Spleen (tissue), 11 donors: Measurements from ENCODE around the gene MRPL38. TPM values are rescaled to one million over a fixed set of nuclear protein-coding genes. Genes with fewer than 3 reads are reported as not detected.

Experiments
- DNase-seq: peaks from one replicate; pipeline ENCODE4 v3.0.0-alpha.2; 2020
- H3K27ac ChIP-seq, 8 donors: fragments of 200-600 bp; sonication (generic) in 7 of 8; 1 replicate in 4 of 8; 2 replicates in 4 of 8; pipeline versions ENCODE4 v1.5.0 to v1.8.0; 2016 to 2021; ENCODE audit warnings: inconsistent platforms in 4 of 8, mild to moderate bottlenecking in 4 of 8, moderate library complexity in 1 of 8
- H3K27me3 ChIP-seq, 7 donors: fragments of 200-600 bp; sonication (generic) in 6 of 7; replicated peaks in 1 of 7; 1 replicate in 4 of 7; 2 replicates in 3 of 7; pipeline versions ENCODE4 v1.5.0 to v1.8.0; 2016 to 2021; ENCODE audit warnings: inconsistent platforms in 3 of 7, mild to moderate bottlenecking in 1 of 7
- H3K36me3 ChIP-seq, 6 donors: fragments of 200-600 bp; sonication (generic) in 5 of 6; 1 replicate in 4 of 6; 2 replicates in 2 of 6; pipeline versions ENCODE4 v1.5.0 to v1.8.0; 2016 to 2021; ENCODE audit warnings: inconsistent platforms in 2 of 6
- H3K4me1 ChIP-seq, 6 donors: fragments of 200-600 bp; sonication (generic) in 5 of 6; 1 replicate in 3 of 6; 2 replicates in 3 of 6; pipeline versions ENCODE4 v1.5.0 to v1.8.0; 2016 to 2021; ENCODE audit warnings: inconsistent platforms in 3 of 6
- H3K4me3 ChIP-seq, 8 donors: fragments of 200-600 bp; sonication (generic) in 7 of 8; 1 replicate in 4 of 8; 2 replicates in 4 of 8; pipeline versions ENCODE4 v1.5.0 to v1.8.0; 2016 to 2021; ENCODE audit warnings: inconsistent platforms in 4 of 8, mild to moderate bottlenecking in 4 of 8, moderate library complexity in 2 of 8
- H3K9me3 ChIP-seq, 8 donors: fragments of 200-600 bp; sonication (generic) in 7 of 8; 1 replicate in 4 of 8; 2 replicates in 4 of 8; pipeline versions ENCODE4 v1.5.0 to v1.8.0; 2016 to 2021; ENCODE audit warnings: inconsistent platforms in 4 of 8
- CTCF ChIP-seq, 11 experiments: fragments of 200-600 bp in 7 of 11; fragments of 450-650 bp in 4 of 11; sonication (generic) in 4 of 11; IDR thresholded peaks in 8 of 11; conservative IDR thresholded peaks in 3 of 11; 1 replicate in 7 of 11; 2 replicates in 4 of 11; pipeline versions ENCODE4 v1.4.0 to v1.8.0; 2016 to 2021; ENCODE audit warnings: antibody characterized with exemption in 11 of 11, inconsistent platforms in 4 of 11, mild to moderate bottlenecking in 1 of 11
- POLR2A ChIP-seq, 3 donors: fragments of 450-650 bp; IDR thresholded peaks; one replicate each; pipeline ENCODE4 v1.5.1; 2017; ENCODE audit warnings: antibody characterized with exemption in 3 of 3, mild to moderate bottlenecking in 1 of 3
- POLR2AphosphoS5 ChIP-seq, 3 donors: sonication (generic); formaldehyde crosslinking; IDR thresholded peaks; one replicate each; pipeline ENCODE4 v1.5.1; 2017; ENCODE audit warnings: antibody characterized with exemption in 3 of 3
- WGBS, 5 donors: extraction: QIAGEN DNeasy Blood & Tissue Kit in 3 of 5; methylation state at CpG; one replicate each; pipeline versions ENCODE4 v1.1.5 to v1.1.7; 2013 to 2018; 5-methylcytosine and 5-hydroxymethylcytosine counted together
- intact Hi-C: fragments of 100-400 bp; cut with DNase I; formaldehyde crosslinking; loops from one replicate; pipeline ENCODE4 v1.15.0; 2023; ENCODE audit warnings: low total_unique reads
- polyA plus RNA-seq, 3 donors: library from polyadenylated mRNA; stranded (reverse); fragments of 200-250 nt; gene quantifications; one replicate each; pipeline ENCODE4 v1.2.1, GENCODE V29; 2013
- total RNA-seq, 7 donors: library from RNA; depleted of rRNA in 3 of 7; stranded (reverse); fragments of >200 nt in 3 of 7; fragmentation: NEBNext Ultra II Directional in 4 of 7; extraction: Animal tissue kit (Norgen Biotek cat#: 25700) in 4 of 7; gene quantifications; one replicate each; pipeline versions ENCODE4 v1.1.0 to v1.2.1, GENCODE V29; 2016 to 2021
- donor health status: healthy with polysubstance abuse.
- donor health status: DM: no; HTN: no; CAD: no; lungs with moderate emphysema.
- donor health status: DM: no; HTN: no; CAD: no.
- donor health status: Bipolar disorder and iron deficiency.
- donor health status: healthy.
- donor health status: DM: no; HTN: no; CAD: no.
- donor health status: DM: yes; HTN: yes; CAD: no.

MRPL38 gene
- total and polyA plus RNA-seq, 10 donors: 40.1 to 90.6 (median 76.6) TPM

- peaks cover 0 to 14% (median 0%) of the 10 kb centered on the region in 6 donors for H3K36me3 ChIP-seq
- H3K9me3 ChIP-seq: no peaks in the 10 kb centered on the region
- H3K4me3 ChIP-seq: no peak overlapping the region
- TF ChIP-seq POLR2AphosphoS5 (IDR thresholded peaks at IDR 0.05): no peak
- TF ChIP-seq POLR2A (IDR thresholded peaks at IDR 0.05): no peak
- no peak for TF ChIP-seq CTCF (IDR thresholded peaks at IDR 0.05 in 8 of 11, conservative IDR thresholded peaks at IDR 0.05 in 3 of 11)
- no peak for DNase-seq
- 82 to 96% (median 85%) methylated on average over 7 of the region's 7 CpGs for WGBS, 5 donors
- peaks cover 0 to 44% (median 6%) of the 10 kb centered on the region in 7 donors for H3K27me3 ChIP-seq
- intact Hi-C loops: no loop called here
- H3K4me1 ChIP-seq: peaks cover 19 to 51% (median 41%) of the 10 kb centered on the region in 6 donors
- no peak overlapping the region for H3K27ac ChIP-seq
Measured at GRCh38 chr17:75880266-75880665, 24.4 kb downstream of the MRPL38 start.

GRCh38 chr17:75878174-75878998 is 26.3 kb downstream of the MRPL38 start, which contains the start of gene TRIM47:
Gene TRIM47 (minus strand): TSS chr17:75878581. CDS start chr17:75878548, 33 bp downstream.
- peak within 1 kb of the TSS; percentile 49 to 76 (median 70) for H3K4me3 ChIP-seq
- H3K9me3 ChIP-seq: no peaks in the 10 kb centered on the region
- TF ChIP-seq POLR2A (IDR thresholded peaks at IDR 0.05) (peak in 1 of 3 donors; percentile 52), CTCF (IDR thresholded peaks at IDR 0.05 in 8 of 11, conservative IDR thresholded peaks at IDR 0.05 in 3 of 11) (no peak), POLR2AphosphoS5 (IDR thresholded peaks at IDR 0.05) (peak; percentile 64 to 89 (median 87))
- peaks cover 23 to 62% (median 59%) of the 10 kb centered on the region in 6 donors for H3K4me1 ChIP-seq
- peaks cover 0 to 32% (median 11%) of the 10 kb centered on the region in 6 donors for H3K36me3 ChIP-seq
- DNase-seq: peak; percentile 88
- WGBS, 5 donors: 1 to 2% (median 1%) methylated on average over 16 to 87 of the region's 87 CpGs
- peak within 1 kb of the TSS; percentile 76 to 94 (median 90) for H3K27ac ChIP-seq
- intact Hi-C loops: no loop called here
- H3K27me3 ChIP-seq: peaks cover 0 to 44% (median 6%) of the 10 kb centered on the region in 7 donors

GRCh38 chr17:75877752-75878173 is 26.9 kb downstream of the MRPL38 start:
- Histone ChIP-seq H3K36me3 (peaks cover 0 to 36% (median 11%) of the 10 kb centered on the region in 6 donors), H3K27me3 (peaks cover 0 to 44% (median 6%) of the 10 kb centered on the region in 7 donors), H3K27ac (peak overlapping the region; percentile 76 to 94 (median 90)), H3K4me3 (peak overlapping the region; percentile 49 to 76 (median 70)), H3K4me1 (peaks cover 27 to 68% (median 66%) of the 10 kb centered on the region in 6 donors), H3K9me3 (no peaks in the 10 kb centered on the region)
- intact Hi-C loops: no loop called here
- TF ChIP-seq POLR2A (IDR thresholded peaks at IDR 0.05): no peak
- peak in 9 of 11 experiments; percentile 15 to 72 (median 63) for TF ChIP-seq CTCF (IDR thresholded peaks at IDR 0.05 in 8 of 11, conservative IDR thresholded peaks at IDR 0.05 in 3 of 11)
- 0 to 1% (median 1%) methylated on average over 21 to 56 of the region's 56 CpGs for WGBS, 5 donors
- peak; percentile 95 for DNase-seq
